Measurements from ENCODE around the gene FAM20C. TPM values are rescaled to one million over a fixed set of nuclear protein-coding genes. Genes with fewer than 3 reads are reported as not detected.

The FAM20C gene
- total and polyA plus RNA-seq, 10 of the 15 experiments (the other 5 are each of a cell fraction or from before 2014, with no cell fraction given) = 0.44 TPM; not detected in 9

- TF ChIP-seq, protein P1, sequence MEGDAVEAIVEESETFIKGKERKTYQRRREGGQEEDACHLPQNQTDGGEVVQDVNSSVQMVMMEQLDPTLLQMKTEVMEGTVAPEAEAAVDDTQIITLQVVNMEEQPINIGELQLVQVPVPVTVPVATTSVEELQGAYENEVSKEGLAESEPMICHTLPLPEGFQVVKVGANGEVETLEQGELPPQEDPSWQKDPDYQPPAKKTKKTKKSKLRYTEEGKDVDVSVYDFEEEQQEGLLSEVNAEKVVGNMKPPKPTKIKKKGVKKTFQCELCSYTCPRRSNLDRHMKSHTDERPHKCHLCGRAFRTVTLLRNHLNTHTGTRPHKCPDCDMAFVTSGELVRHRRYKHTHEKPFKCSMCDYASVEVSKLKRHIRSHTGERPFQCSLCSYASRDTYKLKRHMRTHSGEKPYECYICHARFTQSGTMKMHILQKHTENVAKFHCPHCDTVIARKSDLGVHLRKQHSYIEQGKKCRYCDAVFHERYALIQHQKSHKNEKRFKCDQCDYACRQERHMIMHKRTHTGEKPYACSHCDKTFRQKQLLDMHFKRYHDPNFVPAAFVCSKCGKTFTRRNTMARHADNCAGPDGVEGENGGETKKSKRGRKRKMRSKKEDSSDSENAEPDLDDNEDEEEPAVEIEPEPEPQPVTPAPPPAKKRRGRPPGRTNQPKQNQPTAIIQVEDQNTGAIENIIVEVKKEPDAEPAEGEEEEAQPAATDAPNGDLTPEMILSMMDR (IDR thresholded peaks at IDR 0.05 in 2 of 3, conservative IDR thresholded peaks at IDR 0.05 in 1 of 3; ENCODE audit: control insufficient read depth in 2 of 3, extremely low read depth in 1 of 3, insufficient read depth in 1 of 3, low read depth in 3 of 3, low read length in 3 of 3) = no peak
- no peak for TF ChIP-seq CEBPB (IDR thresholded peaks at IDR 0.05; ENCODE audit: borderline replicate concordance in 1 of 2, low read depth in 2 of 2, low read length in 2 of 2)
- no peak for TF ChIP-seq ELK1 (IDR thresholded peaks at IDR 0.05; ENCODE audit: low read depth, low read length)
- no peak for TF ChIP-seq BACH1 (IDR thresholded peaks at IDR 0.05; ENCODE audit: borderline replicate concordance)
- TF ChIP-seq FOS (IDR thresholded peaks at IDR 0.05; ENCODE audit: borderline replicate concordance, extremely low read depth, insufficient read length) = no peak
- TF ChIP-seq, protein P2, sequence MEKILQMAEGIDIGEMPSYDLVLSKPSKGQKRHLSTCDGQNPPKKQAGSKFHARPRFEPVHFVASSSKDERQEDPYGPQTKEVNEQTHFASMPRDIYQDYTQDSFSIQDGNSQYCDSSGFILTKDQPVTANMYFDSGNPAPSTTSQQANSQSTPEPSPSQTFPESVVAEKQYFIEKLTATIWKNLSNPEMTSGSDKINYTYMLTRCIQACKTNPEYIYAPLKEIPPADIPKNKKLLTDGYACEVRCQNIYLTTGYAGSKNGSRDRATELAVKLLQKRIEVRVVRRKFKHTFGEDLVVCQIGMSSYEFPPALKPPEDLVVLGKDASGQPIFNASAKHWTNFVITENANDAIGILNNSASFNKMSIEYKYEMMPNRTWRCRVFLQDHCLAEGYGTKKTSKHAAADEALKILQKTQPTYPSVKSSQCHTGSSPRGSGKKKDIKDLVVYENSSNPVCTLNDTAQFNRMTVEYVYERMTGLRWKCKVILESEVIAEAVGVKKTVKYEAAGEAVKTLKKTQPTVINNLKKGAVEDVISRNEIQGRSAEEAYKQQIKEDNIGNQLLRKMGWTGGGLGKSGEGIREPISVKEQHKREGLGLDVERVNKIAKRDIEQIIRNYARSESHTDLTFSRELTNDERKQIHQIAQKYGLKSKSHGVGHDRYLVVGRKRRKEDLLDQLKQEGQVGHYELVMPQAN (conservative IDR thresholded peaks at IDR 0.05) = no peak
- TF ChIP-seq, protein P3, sequence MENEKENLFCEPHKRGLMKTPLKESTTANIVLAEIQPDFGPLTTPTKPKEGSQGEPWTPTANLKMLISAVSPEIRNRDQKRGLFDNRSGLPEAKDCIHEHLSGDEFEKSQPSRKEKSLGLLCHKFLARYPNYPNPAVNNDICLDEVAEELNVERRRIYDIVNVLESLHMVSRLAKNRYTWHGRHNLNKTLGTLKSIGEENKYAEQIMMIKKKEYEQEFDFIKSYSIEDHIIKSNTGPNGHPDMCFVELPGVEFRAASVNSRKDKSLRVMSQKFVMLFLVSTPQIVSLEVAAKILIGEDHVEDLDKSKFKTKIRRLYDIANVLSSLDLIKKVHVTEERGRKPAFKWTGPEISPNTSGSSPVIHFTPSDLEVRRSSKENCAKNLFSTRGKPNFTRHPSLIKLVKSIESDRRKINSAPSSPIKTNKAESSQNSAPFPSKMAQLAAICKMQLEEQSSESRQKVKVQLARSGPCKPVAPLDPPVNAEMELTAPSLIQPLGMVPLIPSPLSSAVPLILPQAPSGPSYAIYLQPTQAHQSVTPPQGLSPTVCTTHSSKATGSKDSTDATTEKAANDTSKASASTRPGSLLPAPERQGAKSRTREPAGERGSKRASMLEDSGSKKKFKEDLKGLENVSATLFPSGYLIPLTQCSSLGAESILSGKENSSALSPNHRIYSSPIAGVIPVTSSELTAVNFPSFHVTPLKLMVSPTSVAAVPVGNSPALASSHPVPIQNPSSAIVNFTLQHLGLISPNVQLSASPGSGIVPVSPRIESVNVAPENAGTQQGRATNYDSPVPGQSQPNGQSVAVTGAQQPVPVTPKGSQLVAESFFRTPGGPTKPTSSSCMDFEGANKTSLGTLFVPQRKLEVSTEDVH (IDR thresholded peaks at IDR 0.05; ENCODE audit: low read depth, partially characterized antibody) = no peak
- TF ChIP-seq NR2F1 (conservative IDR thresholded peaks at IDR 0.05) = no peak
- TF ChIP-seq MEF2B (IDR thresholded peaks at IDR 0.05; ENCODE audit: partially characterized antibody, poor library complexity, severe bottlenecking) = no peak
- no peak for TF ChIP-seq LARP7 (IDR thresholded peaks at IDR 0.05)
Measured at GRCh38 chr7:150811-151221, 41.6 kb upstream of the FAM20C start (continued).
